Measurements from ENCODE around the gene TINAGL1. TPM values are rescaled to one million over a fixed set of nuclear protein-coding genes. Genes with fewer than 3 reads are reported as not detected.

TINAGL1 gene
- total RNA-seq, 1 experiment from 2014 or later = 57.9 TPM

GRCh38 chr1:31548534-31548906 lies 27.8 kb upstream of the TINAGL1 start:
- Histone ChIP-seq H3K9me2 (ENCODE audit: insufficient read depth) (no peaks in the 10 kb centered on the region), H3K4me3 (replicated peaks in 1 of 2; ENCODE audit: low read depth in 1 of 2, low read length in 2 of 2) (no peak overlapping the region), H3K79me2 (ENCODE audit: insufficient read depth, low read length) (no peaks in the 10 kb centered on the region), H3K4me2 (ENCODE audit: low read length) (peak overlapping the region; percentile 78), H3K9ac (ENCODE audit: low read length) (no peak overlapping the region), H3K4me1 (ENCODE audit: control insufficient read depth in 1 of 2, insufficient read depth in 2 of 2, low read length in 2 of 2) (peaks cover 12 to 21% of the 10 kb centered on the region in 2 experiments; a peak in 3 of 4 replicates), H3K27me3 (ENCODE audit: insufficient read depth, low read length) (no peaks in the 10 kb centered on the region), H3K36me3 (ENCODE audit: control insufficient read depth in 1 of 2, insufficient read depth in 2 of 2, low read length in 2 of 2) (no peaks in the 10 kb centered on the region), H4K20me1 (ENCODE audit: insufficient read depth) (no peaks in the 10 kb centered on the region), H3K27ac (ENCODE audit: low read depth, low read length) (no peak overlapping the region; the same call in 1 of the 2 replicates), H3K9me3 (ENCODE audit: control insufficient read depth in 1 of 2, insufficient read depth in 1 of 2, low read depth in 1 of 2, low read length in 2 of 2) (no peaks in the 10 kb centered on the region), H2AFZ (ENCODE audit: low read depth, low read length, poor library complexity, severe bottlenecking) (peak overlapping the region; percentile 39)
- intact Hi-C loops (cut with micrococcal nuclease) = loop anchor here (2.0 kb wide), 1 partner anchor 240 kb away; no protein-coding TSS in a partner anchor
- ATAC-seq (peak; percentile 33), DNase-seq (ENCODE audit: low read depth, low spot score) (no peak)
- ChIA-PET CTCF (interaction anchor here (0.8 to 4.5 kb wide), 27 partner anchors 9 to 365 kb away, joined by 3 to 98 read pairs (median 5); partner anchors contain the start of gene PEF1), POLR2A (interaction anchor here (1.0 to 2.1 kb wide), 4 partner anchors 107 to 154 kb away, joined by 3 to 7 read pairs (median 6); no protein-coding TSS in a partner anchor), RAD21 (ENCODE audit: low non-redundant PET in 1 of 2, low total read pairs in 2 of 2, uncharacterized antibody in 2 of 2, unreplicated experiment in 2 of 2) (interaction anchor here (0.8 to 1.8 kb wide), 10 partner anchors 11 to 384 kb away, joined by 3 to 10 read pairs (median 6); no protein-coding TSS in a partner anchor)
- TF ChIP-seq POLR2AphosphoS5 (IDR thresholded peaks at IDR 0.05; ENCODE audit: low read depth, low read length) (no peak), SRF (IDR thresholded peaks at IDR 0.05; ENCODE audit: low read depth) (no peak), ZBTB33 (IDR thresholded peaks at IDR 0.05; ENCODE audit: extremely low read depth, insufficient replicate concordance, low read length) (no peak), EGR1 (IDR thresholded peaks at IDR 0.05; ENCODE audit: low read depth) (peak; percentile 29)
- no TSS peak for BruUV-seq (replicated peaks)
